Astrocyte (in vitro differentiated cells and primary cell): ENCODE measurements around the gene SERPINE2.

Source experiments
- CTCF ChIP-seq: IDR thresholded peaks from 2 replicates; pipeline ENCODE4 v1.5.1; 2011; ENCODE audit warnings: low read depth, mild to moderate bottlenecking, inconsistent platforms, low read length, moderate library complexity; ENCODE audit not compliant: insufficient read depth
- EZH2 ChIP-seq: IDR thresholded peaks from 2 replicates; pipeline ENCODE4 v1.6.1; 2012; ENCODE audit warnings: mild to moderate bottlenecking, low read length, inconsistent platforms; ENCODE audit not compliant: insufficient read depth

GRCh38 chr2:223945755-223946154 lies 93.3 kb downstream of the SERPINE2 start:
- no peak for TF ChIP-seq CTCF
- no peak for TF ChIP-seq EZH2
